AG08396 (cell line): Measurements from ENCODE around the gene GPR62.
A peak's percentile ranks its signal among the peaks of the same experiment; 100 is the strongest.
"Not testable (repeated sequence)": the region's sequence is repeated elsewhere in the genome, so short reads cannot be mapped to it uniquely, and the experiment has no call there.

Source experiments
- DNase-seq: peaks from one replicate; pipeline ENCODE4 v3.0.0; 2012; ENCODE audit warnings: low spot score, mixed read lengths

The GPR62 gene

DNA sequence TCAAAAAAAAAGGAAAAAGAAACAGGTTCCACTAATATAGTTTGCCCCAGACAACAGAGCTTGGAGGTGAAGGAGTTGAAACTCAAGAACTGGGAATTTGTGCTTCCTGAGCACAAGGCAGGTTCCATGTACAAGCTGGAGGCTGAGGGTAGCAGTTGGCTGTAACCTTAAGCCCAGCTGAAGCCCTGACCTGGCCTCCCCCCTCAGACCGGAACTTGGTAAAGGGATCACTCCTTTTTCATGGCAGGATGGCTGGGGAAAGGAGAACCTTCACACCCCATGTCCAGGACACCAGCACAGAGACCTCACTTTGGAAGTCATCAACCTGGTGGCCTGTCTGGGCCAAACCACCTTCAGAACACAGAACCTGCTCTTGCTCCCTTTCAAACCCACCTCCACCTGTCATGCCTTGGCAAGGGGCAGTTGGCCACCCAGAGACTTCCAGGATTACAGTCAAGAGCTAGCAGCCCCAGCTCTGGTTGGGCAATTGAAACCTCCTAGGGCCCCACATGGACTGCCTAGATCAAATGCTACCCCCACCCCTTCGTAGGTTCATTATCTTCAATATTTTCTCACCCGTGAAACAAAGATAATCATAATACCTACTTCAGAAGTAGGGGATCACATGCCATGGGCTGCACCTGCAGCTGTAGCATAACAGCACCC is 37.0 kb downstream of the GPR62 start:
- DNase-seq: no peak

DNA sequence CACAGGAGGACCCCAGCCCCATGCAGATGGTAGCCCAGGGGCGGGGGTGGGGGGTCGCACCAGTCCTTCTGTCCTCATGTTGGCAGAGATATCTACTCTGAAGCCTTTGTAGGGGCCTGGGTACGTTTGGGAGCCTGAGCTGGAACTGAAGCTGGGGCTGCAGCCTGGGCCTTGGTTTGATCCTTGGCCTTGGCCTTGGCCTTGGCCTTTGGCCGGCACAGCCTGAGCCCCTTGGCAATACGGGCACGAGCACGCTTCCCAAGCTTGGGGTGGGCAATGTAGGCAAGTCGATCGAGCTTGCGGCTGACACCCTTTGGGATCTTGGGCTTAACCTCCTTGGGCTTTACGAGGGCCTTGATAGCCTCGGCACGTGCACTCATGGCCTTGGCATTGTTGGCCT is 38.5 kb downstream of the GPR62 start:
- DNase-seq: not testable (repeated sequence)

DNA sequence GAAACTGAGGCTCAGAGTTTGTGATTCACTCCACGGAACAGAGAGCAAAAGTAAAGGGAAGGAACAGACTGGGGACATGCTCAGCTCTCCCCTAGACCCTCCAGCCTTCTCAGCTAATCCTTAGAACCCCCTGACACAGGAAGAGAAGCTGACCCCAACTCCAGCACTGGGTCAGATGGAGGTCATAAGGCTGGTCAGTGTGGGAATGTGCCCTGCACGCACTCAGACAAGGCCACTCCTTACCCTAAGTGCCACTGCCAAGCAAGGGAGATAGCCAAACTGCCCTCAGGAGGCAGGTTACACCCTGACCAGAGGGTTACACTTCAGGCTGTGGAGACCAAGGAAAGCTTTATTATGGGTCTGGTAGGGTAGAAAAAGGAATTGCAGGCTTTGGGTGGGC is 39.3 kb downstream of the GPR62 start:
- DNase-seq: no peak

DNA sequence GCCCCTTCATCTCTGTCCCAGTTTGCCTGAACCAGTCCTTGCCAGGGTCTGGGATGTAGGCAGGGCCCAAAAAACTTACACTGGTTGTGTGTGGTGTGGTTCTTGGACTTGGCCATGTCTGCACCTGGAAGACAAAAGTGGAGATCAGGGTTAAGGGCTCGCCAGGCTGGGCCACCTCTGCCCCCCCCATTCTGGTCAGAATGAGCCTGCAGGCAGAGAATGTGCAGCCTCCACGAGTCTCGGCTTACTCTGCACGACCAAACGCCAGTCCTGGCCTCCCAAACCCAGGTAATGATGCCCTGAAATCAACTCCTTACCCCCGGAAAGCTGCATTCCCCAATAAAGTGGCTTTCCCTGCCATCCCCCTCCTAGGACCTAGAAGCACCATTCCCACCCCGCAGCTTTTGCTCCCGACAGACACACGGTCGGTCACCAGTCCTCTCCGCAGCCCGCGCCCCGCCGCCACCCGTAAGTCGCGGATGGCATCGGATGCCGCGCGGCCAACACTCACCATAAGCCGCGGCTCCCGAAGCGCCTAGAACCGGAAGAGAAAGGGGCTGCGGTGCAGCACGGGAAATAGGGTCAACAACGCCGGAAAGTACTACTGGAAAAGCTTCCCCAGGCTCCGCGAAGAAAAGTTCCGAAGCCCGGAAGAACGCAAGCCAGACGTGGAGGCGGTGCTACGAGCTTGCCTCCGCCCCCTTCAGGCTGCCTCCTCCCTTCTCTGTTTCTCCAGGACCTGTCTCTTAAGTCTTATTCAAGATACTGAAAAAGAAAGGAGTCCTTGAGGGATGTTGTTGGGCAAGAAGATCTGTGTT is 40.4 kb downstream of the GPR62 start, which contains the start of gene RPL29:
TSS of gene RPL29 (minus strand) at position 550 of the 818 bp plus-strand sequence. CDS start at position 116, 434 bp downstream.
- peak; percentile 95 for DNase-seq

DNA sequence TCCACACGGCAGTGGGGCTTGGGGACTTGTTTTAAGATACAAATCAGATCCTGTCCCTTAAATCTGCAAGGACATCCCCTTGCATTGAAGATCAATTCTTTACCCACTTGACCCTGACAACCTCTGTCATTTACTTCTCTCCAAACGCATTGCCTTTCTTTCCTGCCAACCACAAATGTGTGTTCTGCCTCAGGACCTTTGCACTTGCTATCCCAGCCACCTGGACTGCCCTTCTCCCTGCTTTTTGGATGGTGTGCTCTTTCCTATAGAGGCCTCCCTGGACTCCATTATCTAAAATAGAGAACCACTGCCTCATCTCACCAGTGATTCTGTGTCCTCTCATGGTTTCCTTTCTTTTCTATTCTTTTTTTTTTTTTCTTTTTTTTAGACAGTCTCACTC is 42.0 kb downstream of the GPR62 start:
- DNase-seq: no peak

DNA sequence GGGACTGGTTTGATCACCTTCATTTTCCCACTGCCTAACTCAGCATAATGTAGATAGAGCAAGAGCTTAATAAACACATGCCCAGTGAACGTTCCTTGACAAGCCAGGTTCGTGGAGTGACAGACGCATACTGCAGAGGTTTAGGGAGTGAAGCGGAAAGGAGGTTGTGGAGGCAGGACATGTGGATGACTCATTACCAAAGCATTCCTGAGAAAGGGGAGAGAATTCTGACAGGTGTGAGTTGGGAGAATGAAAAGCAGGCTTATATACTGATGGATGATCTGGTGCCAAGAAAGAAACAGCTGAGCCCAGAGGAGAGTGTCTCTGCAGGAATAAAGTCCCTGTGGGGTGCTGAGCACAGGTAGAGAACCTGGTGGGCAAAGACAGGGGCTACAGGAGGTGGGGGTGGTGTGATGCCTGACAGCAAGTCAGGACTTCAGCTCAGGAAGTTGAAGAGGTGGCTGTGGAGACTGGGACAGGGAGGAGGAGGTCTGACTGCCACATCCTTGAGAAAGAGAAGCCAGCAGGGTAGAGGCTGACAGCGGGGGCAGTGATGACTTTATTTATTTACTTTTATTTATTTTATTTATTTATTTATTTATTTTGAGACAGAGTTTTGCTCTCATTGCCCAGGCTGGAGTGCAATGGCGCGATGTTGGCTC is 42.9 kb downstream of the GPR62 start:
- DNase-seq: no peak

DNA sequence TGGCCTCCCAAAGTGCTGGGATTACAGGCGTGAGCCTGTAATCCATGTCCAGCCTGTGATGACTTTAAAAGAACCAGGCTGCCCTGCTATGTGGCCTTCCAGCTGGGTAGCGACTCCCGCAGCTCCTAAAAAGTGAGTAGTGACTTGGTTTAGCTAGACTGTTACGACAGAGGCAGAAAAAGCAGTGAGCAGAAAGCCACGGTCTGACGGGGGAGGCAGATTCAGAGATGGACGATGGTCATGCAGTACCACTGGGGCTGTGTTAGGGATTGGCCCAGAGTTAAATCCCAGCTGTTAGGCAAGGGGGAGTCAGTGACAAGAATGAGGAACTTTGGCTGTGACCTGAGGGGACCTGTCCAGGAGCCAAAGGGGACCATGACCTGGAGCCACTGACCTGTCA is 43.6 kb downstream of the GPR62 start:
- DNase-seq: no peak

DNA sequence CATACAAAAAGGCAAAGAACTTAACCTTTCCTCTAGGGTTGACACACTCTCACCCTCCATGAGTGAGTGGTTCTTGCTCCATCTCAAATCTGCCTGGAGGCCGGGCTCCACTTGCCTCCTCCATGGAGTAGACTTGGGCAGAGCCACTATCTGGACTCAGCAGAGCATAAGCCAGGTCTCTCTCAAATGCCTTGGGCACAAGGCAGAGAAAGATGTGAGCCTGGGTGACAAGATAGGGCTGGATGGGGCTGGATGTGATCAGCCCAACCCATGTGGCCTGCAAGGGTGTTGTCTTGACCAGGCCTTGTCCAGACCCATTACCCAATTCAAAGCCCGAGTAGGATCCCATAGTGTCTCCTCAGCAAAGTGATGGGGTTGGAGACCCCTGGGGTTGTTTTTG is 44.7 kb downstream of the GPR62 start:
- no peak for DNase-seq

DNA sequence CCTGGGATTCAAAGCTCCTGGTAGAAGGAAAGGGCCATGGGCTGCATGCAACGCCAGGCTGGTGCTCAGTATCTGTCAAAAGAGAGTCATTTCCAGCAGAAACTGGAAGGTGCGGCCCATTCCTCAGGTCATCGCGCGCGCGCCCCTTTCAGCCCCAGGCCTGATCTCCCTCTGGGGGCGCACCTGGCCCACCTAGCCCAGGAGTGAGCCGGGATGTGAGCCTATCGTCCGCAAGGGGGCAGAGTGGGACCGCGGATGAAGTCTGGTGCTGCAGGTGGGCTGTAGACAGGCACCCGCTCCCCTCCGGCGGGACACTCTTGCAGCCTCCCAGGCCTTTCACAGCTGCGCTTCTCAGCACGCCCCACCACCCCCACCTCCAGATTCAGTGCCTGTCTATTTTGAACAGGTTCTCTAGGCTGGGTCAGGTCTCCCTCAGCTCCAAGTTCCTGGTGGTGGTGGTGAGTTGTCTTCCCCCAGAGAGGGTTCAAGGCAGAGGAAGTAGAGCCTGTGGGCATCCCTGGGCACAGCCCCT is 46.3 kb downstream of the GPR62 start:
- DNase-seq: peak; percentile 82

DNA sequence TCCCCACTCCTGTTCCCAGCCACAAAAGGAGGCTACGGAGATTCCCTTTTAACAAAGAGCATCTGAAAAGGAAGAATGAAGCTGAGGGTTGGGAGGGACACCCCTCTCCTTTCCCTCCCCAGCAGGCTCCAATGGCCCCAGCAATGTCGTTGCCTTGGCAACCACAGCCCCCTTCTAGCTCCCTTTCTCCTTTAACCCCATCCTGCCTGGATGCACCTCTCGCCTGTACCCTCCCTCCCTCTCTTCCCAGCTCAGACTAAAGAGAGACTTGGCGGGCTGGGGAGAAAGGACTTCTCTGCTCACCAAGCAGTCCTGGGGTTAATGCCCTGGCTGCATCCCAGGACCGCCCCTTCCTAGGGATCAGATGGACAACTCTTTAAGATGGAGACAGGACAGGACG is 47.6 kb downstream of the GPR62 start:
- no peak for DNase-seq

DNA sequence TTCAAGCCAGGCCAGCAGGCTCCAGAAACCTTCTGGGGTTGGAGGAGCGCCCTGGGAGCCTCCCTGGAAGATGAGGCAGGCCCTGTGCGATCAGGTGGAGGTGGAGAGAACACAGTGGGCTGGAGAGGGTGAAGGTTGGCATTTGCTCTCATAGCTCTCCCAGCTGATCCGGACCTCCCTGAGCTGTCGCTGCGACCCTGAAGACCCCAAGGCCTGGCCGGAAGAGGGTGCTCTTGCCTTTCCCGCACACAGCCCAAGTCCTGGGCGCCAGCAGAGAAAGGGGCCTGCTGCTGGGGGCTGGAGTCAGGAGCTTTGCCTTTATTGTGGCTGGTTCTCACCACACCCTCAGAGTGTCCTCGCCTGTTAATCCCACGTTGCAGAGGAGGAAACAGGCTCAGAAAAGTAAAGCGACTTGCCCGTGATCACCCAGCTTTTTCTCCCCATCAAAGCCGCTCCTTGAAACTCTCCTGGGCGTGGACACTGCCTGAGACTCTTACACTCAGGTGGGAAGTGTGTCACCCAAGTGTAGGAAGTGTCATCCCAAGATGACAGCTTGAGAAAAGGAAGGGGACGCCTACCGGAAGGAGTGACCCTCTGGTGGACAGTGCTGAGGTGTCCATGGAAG is 49.1 kb downstream of the GPR62 start:
- DNase-seq: peak; percentile 55

DNA sequence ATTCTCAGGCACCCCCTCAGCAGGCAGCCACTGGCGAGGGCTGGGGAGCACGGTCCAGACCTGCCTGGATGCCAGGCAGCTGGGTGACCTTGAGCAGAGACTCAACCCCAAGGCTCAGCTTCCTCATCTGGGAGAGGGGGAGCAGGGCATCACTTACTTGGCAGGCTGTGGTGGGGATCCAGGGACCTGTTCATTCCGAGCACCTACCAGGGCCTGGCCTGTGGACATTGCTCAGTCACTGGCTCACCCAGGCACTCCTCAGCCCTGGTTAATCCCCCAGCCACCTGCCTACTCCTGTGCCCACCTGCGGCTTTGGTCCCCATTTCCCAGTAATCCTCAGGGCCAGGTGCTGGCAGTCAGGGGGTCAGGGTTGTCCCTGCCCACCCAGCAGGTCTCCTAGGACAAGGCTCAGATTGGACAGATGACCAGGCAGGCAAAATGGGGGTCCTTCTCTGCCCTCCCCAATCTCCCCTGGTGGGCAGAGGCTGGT is 49.8 kb downstream of the GPR62 start:
- DNase-seq: no peak

DNA sequence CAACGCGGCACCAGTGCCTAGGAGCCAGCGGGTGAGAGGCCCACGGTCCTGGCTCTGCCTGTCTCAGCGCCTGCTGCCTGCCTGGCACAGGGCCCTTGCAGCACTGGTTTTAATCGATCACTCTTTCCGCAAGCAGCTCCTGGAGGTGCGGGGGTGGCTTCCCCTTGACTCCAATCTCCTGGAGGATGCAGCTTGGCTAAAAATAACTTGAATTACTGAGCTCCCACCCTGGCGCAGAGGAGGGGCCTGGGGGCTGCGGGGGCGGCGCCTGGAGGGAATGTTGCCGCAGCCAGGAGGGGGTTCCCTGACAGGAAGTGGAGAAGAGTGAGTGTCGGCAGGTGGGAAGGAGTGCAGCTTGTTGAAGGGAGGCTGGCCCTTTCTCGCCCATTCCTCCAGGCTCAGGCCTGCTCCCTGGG is 50.4 kb downstream of the GPR62 start:
- DNase-seq: peak; percentile 61

DNA sequence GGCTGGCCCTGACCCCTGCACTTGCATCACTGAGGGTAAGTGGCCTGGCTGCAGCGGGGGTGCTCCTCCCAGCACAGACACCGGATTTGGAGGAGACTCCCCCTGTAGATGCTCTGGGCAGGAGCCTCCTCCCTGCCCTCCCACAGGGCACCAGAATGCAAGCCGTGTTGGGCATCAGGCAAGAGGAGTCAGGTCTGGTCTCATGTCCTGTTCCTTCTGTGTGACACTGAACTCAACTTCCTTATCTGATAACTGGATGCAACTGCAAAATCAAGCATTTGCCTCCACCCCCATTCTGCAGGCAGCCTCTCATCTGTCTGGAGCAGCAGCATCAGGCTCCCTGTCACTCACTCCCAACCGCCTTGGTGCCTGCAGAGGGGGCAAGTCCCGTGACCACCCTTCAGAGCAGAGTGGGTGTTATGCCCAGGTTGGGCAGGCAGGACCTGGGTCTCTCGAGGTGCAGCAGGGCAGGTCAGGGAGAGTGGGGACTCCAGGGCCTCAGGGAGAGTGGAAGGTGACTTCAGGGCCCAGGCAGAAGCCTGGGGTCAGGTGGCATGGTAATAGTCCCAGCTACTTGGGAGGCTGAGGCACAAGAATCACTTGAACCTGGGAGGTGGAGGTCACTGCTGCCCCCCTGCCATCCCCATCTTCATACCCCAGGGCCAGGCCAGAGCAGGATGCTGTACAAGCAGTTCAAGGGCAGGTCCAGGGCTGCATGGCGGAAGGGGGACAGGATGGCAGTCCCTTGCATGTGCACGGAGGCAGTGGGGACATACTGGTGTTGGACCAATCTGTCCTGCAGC is 51.0 kb downstream of the GPR62 start:
- DNase-seq: no peak

DNA sequence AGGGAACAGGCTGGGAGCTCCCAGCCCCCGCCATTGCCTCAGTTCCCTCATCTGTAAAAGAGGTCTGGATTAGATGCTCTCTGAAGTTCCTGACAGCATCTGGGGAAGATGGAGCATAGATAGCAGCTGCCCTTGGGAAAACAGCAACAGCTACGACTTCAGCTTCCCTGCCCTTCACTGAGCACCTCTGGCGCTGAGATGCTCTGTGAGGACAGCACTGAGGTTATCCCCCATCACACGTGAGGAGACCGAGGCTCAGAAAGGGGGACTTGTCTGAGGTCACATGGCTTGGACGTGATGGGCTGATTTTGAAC is 51.6 kb downstream of the GPR62 start:
- no peak for DNase-seq
